H1 (cell line): ENCODE results near the gene PAFAH1B1. TPM values are rescaled to one million over a fixed set of nuclear protein-coding genes. Genes with fewer than 3 reads are reported as not detected.

Experiments
- CTCF ChIA-PET: fragments of 300-600 bp; sonication (Branson Sonifier 250); formaldehyde crosslinking; loops from one replicate; lab custom pipeline; 2021; ENCODE audit not compliant: partially characterized antibody; lab: Charles Lee
- POLR2A ChIA-PET: fragments of 300-600 bp; sonication (Branson Sonifier 250); formaldehyde crosslinking; loops from one replicate; lab custom pipeline; 2021; ENCODE audit warnings: inconsistent platforms; ENCODE audit not compliant: partially characterized antibody; lab: Charles Lee
- DNase-seq, 2 experiments: peaks; one replicate each; pipeline versions ENCODE4 v3.0.0 to v3.0.0-alpha.2; 2010 to 2022; ENCODE audit warnings: low spot score in 2 of 2, low read depth in 1 of 2, mixed read lengths in 1 of 2
- FAIRE-seq: peaks from 2 replicates; lab custom pipeline; 2011; peaks lifted over from hg19 to GRCh38; lab: Jason Lieb, UNC
- H2AFZ ChIP-seq: 2 replicates; pipeline ENCODE4 v1.8.1; 2012; ENCODE audit warnings: low read length, inconsistent platforms
- H2AK5ac ChIP-seq: 2 replicates; pipeline ENCODE4 v1.6.1; 2013; ENCODE audit warnings: low read depth, low read length
- H2BK120ac ChIP-seq: replicated peaks from 2 replicates; pipeline ENCODE3; 2013; ENCODE audit warnings: low read depth, low read length, inconsistent platforms
- H2BK12ac ChIP-seq: 2 replicates; pipeline ENCODE4 v1.6.1; 2013; ENCODE audit warnings: low read depth, low read length
- H2BK15ac ChIP-seq: 2 replicates; pipeline ENCODE4 v1.6.1; 2013; ENCODE audit warnings: low read length
- H2BK20ac ChIP-seq: 2 replicates; pipeline ENCODE4 v1.6.1; 2013; ENCODE audit warnings: low read length
- H2BK5ac ChIP-seq: 2 replicates; pipeline ENCODE4 v1.6.1; 2013; ENCODE audit warnings: low read depth, low read length
- H3K14ac ChIP-seq: 2 replicates; pipeline ENCODE4 v1.6.1; 2013; ENCODE audit warnings: inconsistent platforms; ENCODE audit not compliant: insufficient read length
- H3K18ac ChIP-seq: 2 replicates; pipeline ENCODE4 v1.6.1; 2013; ENCODE audit warnings: low read length; ENCODE audit errors: extremely low read depth
- H3K23ac ChIP-seq: 2 replicates; pipeline ENCODE4 v1.6.1; 2013; ENCODE audit warnings: inconsistent platforms; ENCODE audit not compliant: insufficient read length
- H3K23me2 ChIP-seq: 2 replicates; pipeline ENCODE4 v1.6.1; 2013; ENCODE audit warnings: low read depth, low read length
- H3K27ac ChIP-seq: 2 replicates; pipeline ENCODE4 v1.6.1; 2011; ENCODE audit warnings: low read depth, low read length, inconsistent platforms
- H3K27me3 ChIP-seq, 4 experiments: replicated peaks in 1 of 4; 1 replicate in 1 of 4; 2 replicates in 3 of 4; pipeline versions ENCODE4 v1.6.1 to v1.8.1; 2011 to 2013; ENCODE audit warnings: low read length in 3 of 4, mild to moderate bottlenecking in 3 of 4, inconsistent platforms in 2 of 4, mixed read lengths in 2 of 4, moderate library complexity in 1 of 4; ENCODE audit not compliant: control insufficient read depth in 3 of 4, insufficient read depth in 3 of 4; ENCODE audit errors: extremely low read depth in 1 of 4
- H3K36me3 ChIP-seq, 4 experiments: 2 replicates each; pipeline versions ENCODE4 v1.6.1 to v1.8.1; 2011 to 2013; ENCODE audit warnings: mild to moderate bottlenecking in 4 of 4, low read length in 3 of 4, moderate library complexity in 2 of 4, control low read depth in 1 of 4, inconsistent platforms in 1 of 4; ENCODE audit not compliant: insufficient read depth in 4 of 4, control insufficient read depth in 2 of 4
- H3K4ac ChIP-seq: replicated peaks from 2 replicates; pipeline ENCODE3; 2013; ENCODE audit warnings: low read length, low read depth, mixed read lengths, inconsistent platforms; ENCODE audit not compliant: insufficient read length
- H3K4me1 ChIP-seq, 4 experiments: replicated peaks in 1 of 4; 1 replicate in 1 of 4; 2 replicates in 3 of 4; pipeline versions ENCODE4 v1.6.1 to v1.8.1; 2011 to 2013; ENCODE audit warnings: low read length in 3 of 4, inconsistent platforms in 2 of 4, mixed read lengths in 1 of 4; ENCODE audit not compliant: insufficient read depth in 4 of 4, control insufficient read depth in 3 of 4
- H3K4me2 ChIP-seq, 2 experiments: 2 replicates each; pipeline versions ENCODE4 v1.6.1 to v1.8.1; 2011 to 2013; ENCODE audit warnings: low read depth in 2 of 2, low read length in 2 of 2, control low read depth in 1 of 2, inconsistent platforms in 1 of 2, mild to moderate bottlenecking in 1 of 2; ENCODE audit not compliant: insufficient read depth in 1 of 2
- H3K4me3 ChIP-seq, 4 experiments: fragments of 200-600, 300-600 bp in 1 of 4; sonication (generic), shearing (Covaris generic), sonication (Bioruptor Twin) in 1 of 4; 2 replicates each; pipeline versions ENCODE4 v1.5.1 to v1.8.1; 2011 to 2016; ENCODE audit warnings: low read length in 4 of 4, low read depth in 3 of 4, control low read depth in 2 of 4, inconsistent platforms in 2 of 4, mild to moderate bottlenecking in 2 of 4, mixed read lengths in 1 of 4, moderate library complexity in 1 of 4; ENCODE audit not compliant: insufficient read depth in 2 of 4; ENCODE audit errors: extremely low read depth in 1 of 4
- H3K56ac ChIP-seq: replicated peaks from 2 replicates; pipeline ENCODE3; 2013; ENCODE audit warnings: low read depth, mild to moderate bottlenecking, mixed read lengths, low read length, inconsistent platforms; ENCODE audit not compliant: insufficient read length
- H3K79me1 ChIP-seq: 2 replicates; pipeline ENCODE4 v1.6.1; 2013; ENCODE audit warnings: low read depth, low read length, control low read depth
- H3K79me2 ChIP-seq, 2 experiments: 2 replicates each; pipeline versions ENCODE4 v1.6.1 to v1.8.1; 2012 to 2013; ENCODE audit warnings: low read length in 2 of 2, mild to moderate bottlenecking in 2 of 2, inconsistent platforms in 1 of 2; ENCODE audit not compliant: insufficient read depth in 2 of 2, control insufficient read depth in 1 of 2
- H3K9ac ChIP-seq, 4 experiments: replicated peaks in 1 of 4; 1 replicate in 1 of 4; 2 replicates in 3 of 4; pipeline versions ENCODE4 v1.6.1 to v1.8.1; 2011 to 2013; ENCODE audit warnings: low read depth in 3 of 4, low read length in 3 of 4, control low read depth in 2 of 4, mild to moderate bottlenecking in 2 of 4, moderate library complexity in 2 of 4, inconsistent platforms in 1 of 4; ENCODE audit errors: extremely low read depth in 1 of 4
- H3K9me3 ChIP-seq, 2 experiments: 2 replicates each; pipeline versions ENCODE4 v1.6.1 to v1.8.1; 2012 to 2013; ENCODE audit warnings: mild to moderate bottlenecking in 2 of 2, moderate library complexity in 2 of 2, control low read depth in 1 of 2, inconsistent platforms in 1 of 2, low read depth in 1 of 2, low read length in 1 of 2, mixed read lengths in 1 of 2; ENCODE audit not compliant: insufficient read depth in 2 of 2
- H4K20me1 ChIP-seq, 2 experiments: replicated peaks in 1 of 2; 2 replicates each; pipeline versions ENCODE3 to v1.8.1; 2011 to 2013; ENCODE audit warnings: inconsistent platforms in 2 of 2, low read length in 2 of 2, mild to moderate bottlenecking in 1 of 2; ENCODE audit not compliant: insufficient read depth in 2 of 2, control insufficient read depth in 1 of 2
- H4K5ac ChIP-seq: 2 replicates; pipeline ENCODE4 v1.6.1; 2013; ENCODE audit warnings: low read length, low read depth, mixed read lengths, inconsistent platforms; ENCODE audit not compliant: insufficient read length
- H4K8ac ChIP-seq: 2 replicates; pipeline ENCODE4 v1.8.0; 2013; ENCODE audit warnings: mild to moderate bottlenecking, moderate library complexity, low read length, inconsistent platforms; ENCODE audit not compliant: insufficient read depth; ENCODE audit errors: extremely low read depth
- H4K91ac ChIP-seq: replicated peaks from 2 replicates; pipeline ENCODE3; 2013; ENCODE audit warnings: low read length, mixed read lengths, inconsistent platforms; ENCODE audit not compliant: insufficient read length
- RNF2 ChIP-seq: fragments of 200-900, 300-1000 bp; sonication (generic); IDR thresholded peaks from 2 replicates; pipeline ENCODE4 v1.7.1; 2016; ENCODE audit warnings: borderline replicate concordance, low read depth, mild to moderate bottlenecking, antibody characterized with exemption, low read length; ENCODE audit not compliant: poor library complexity, severe bottlenecking; ENCODE audit errors: missing control alignments
- SRF ChIP-seq: IDR thresholded peaks from 2 replicates; pipeline ENCODE4 v1.6.1; 2011; ENCODE audit warnings: mild to moderate bottlenecking, low read depth, low read length, moderate library complexity
- WGBS, 2 experiments: shearing (Covaris generic) in 1 of 2; methylation state at CpG; one replicate each; pipeline versions ENCODE4 v1.1.6 to v1.1.7; 2013 to 2015; ENCODE audit warnings: low lambda C conversion rate in 2 of 2, mixed read lengths in 2 of 2, inconsistent platforms in 1 of 2, low coverage in 1 of 2, missing lambda C conversion rate in 1 of 2; ENCODE audit not compliant: insufficient replicate concordance in 2 of 2, insufficient coverage in 1 of 2, insufficient read length in 1 of 2; ENCODE audit errors: extremely low coverage in 1 of 2, missing lambda C conversion rate in 1 of 2; 5-methylcytosine and 5-hydroxymethylcytosine counted together
- polyA plus RNA-seq, 7 experiments: library from polyadenylated mRNA; depleted of rRNA in 3 of 7; stranded (reverse) in 5 of 7; unstranded in 2 of 7; fragments of >200 nt in 5 of 7; fragments of 200-250 nt in 2 of 7; gene quantifications; 1 replicate in 5 of 7; 2 replicates in 1 of 7; 4 replicates in 1 of 7; pipeline versions ENCODE4 v1.2.1 to v1.2.3, GENCODE V29; 2011 to 2013; ENCODE audit warnings: missing spikeins in 2 of 7, mixed read lengths in 2 of 7
- total RNA-seq: library from RNA; stranded (reverse); fragmentation: NEBNext Ultra II Directional; extraction: Animal tissue kit (Norgen Biotek cat#: 25700); gene quantifications from 2 replicates; pipeline ENCODE4 v1.2.1, GENCODE V29; 2021
- TF ChIP-seq, protein P1 (sequence below): IDR thresholded peaks from 2 replicates; pipeline ENCODE4 v1.6.1; 2012; ENCODE audit warnings: inconsistent platforms

PAFAH1B1 gene
- total and polyA plus RNA-seq, 2 of the 8 experiments (the other 6 are each of a cell fraction or from before 2014, with no cell fraction given): 42.0 to 152 TPM

- H3K23me2 ChIP-seq: no peaks in the 10 kb centered on the region
- no peak overlapping the region for H3K14ac ChIP-seq
- CTCF ChIA-PET: interaction anchor here (0.5 to 2.9 kb wide), 5 partner anchors 11 to 309 kb away, joined by 3 to 11 read pairs (median 3); no protein-coding TSS in a partner anchor
- no peak overlapping the region for H2AK5ac ChIP-seq
- 91% methylated on average over 50 of the region's 62 CpGs; no CpG with 5 or more reads in 1 of the 2 experiments for WGBS, 2 experiments
- TF ChIP-seq, protein P1, sequence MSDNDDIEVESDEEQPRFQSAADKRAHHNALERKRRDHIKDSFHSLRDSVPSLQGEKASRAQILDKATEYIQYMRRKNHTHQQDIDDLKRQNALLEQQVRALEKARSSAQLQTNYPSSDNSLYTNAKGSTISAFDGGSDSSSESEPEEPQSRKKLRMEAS: no peak
- no peak for TF ChIP-seq SRF
- no peak for TF ChIP-seq RNF2
- no peak overlapping the region for H2AFZ ChIP-seq
- no peak overlapping the region for H2BK15ac ChIP-seq
- H2BK20ac ChIP-seq: no peak overlapping the region
- no peaks in the 10 kb centered on the region for H3K27me3 ChIP-seq
- H3K4me2 ChIP-seq: no peak overlapping the region
- no peak overlapping the region for H3K27ac ChIP-seq
- no peak overlapping the region for H3K23ac ChIP-seq
- no peak overlapping the region for H2BK120ac ChIP-seq
- H2BK12ac ChIP-seq: no peak overlapping the region
- no peaks in the 10 kb centered on the region for H3K79me2 ChIP-seq
- no peak overlapping the region for H4K5ac ChIP-seq
- POLR2A ChIA-PET: interaction anchor here (0.8 to 1.6 kb wide), 3 partner anchors 11 to 86 kb away, joined by 3 read pairs; no protein-coding TSS in a partner anchor
- H3K79me1 ChIP-seq: no peaks in the 10 kb centered on the region; the same call in 1 of the 2 replicates
- H4K8ac ChIP-seq: no peak overlapping the region
- no peak overlapping the region for H2BK5ac ChIP-seq
- peaks cover 0 to 7% (median 0%) of the 10 kb centered on the region in 4 experiments; a peak in 2 of 7 replicates for H3K4me1 ChIP-seq
- H4K91ac ChIP-seq: no peak overlapping the region
- DNase-seq (no peak), FAIRE-seq (no peak)
- no peak overlapping the region for H3K56ac ChIP-seq
- H4K20me1 ChIP-seq: peaks cover 0 to 6% of the 10 kb centered on the region in 2 experiments
- H3K36me3 ChIP-seq: peaks cover 0 to 46% (median 2%) of the 10 kb centered on the region in 4 experiments; a peak in 5 of 8 replicates
- H3K9ac ChIP-seq: no peak overlapping the region
- H3K4ac ChIP-seq: no peak overlapping the region
- no peak overlapping the region for H3K4me3 ChIP-seq
- no peak overlapping the region for H3K18ac ChIP-seq
- no peaks in the 10 kb centered on the region for H3K9me3 ChIP-seq
These were observed 97.8 kb downstream of the PAFAH1B1 start for GRCh38 chr17:2691069-2691871.
